ENCODE data around the gene SLC25A6.
"Not testable (repeated sequence)": the region's sequence is repeated elsewhere in the genome, so short reads cannot be mapped to it uniquely, and the experiment has no call there.

Gene SLC25A6

GRCh38 chrX:1412551-1413161, 20.7 kb upstream of the SLC25A6 start:
- DNase-seq: no peak

DNA sequence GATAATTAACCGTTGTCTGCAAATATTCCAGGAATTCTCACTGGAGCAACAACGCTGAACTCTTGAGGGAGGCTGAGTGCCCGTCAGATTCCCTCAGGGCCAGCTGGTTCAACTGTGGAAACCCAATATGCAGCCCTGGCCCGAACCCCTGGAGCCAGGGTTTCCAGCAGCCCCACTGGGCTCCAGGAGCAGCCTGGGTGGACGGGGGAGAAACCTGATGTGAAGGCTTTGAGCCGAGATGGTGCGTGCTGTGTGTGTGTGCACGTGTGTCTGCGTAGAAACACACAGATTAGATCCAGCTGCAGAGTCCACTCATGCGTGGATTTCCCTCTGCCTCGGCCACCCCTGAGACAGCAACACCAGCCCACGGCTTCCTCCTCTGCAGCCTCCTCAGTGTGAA, 19.4 kb upstream of the SLC25A6 start:
- no peak for DNase-seq

- no peak for DNase-seq
Observed at GRCh38 chrX:1407035-1407434, 15.1 kb upstream of the SLC25A6 start.

DNA sequence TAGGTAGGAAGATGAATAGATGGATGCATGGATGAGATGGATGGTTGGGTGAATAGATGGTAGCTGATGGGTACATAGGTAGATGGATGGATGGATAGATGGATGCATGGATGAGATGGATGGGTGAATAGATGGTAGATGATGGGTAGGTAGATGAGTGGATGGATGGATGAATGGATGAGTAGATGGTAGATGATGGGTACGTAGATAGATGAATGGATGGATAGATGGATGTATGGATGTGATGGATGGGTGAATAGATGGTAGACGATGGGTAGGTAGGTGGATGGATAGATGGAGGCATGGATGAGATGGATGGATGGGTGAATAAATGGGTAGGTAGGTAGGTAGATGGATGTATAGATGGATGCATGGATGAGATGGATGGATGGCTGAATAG, 13.9 kb upstream of the SLC25A6 start:
- DNase-seq: not testable (repeated sequence)

- not testable (repeated sequence) for DNase-seq
Observed at GRCh38 chrX:1403867-1404266, 12.0 kb upstream of the SLC25A6 start.

GRCh38 chrX:1403228-1403627, 11.3 kb upstream of the SLC25A6 start:
- DNase-seq: no peak

GRCh38 chrX:1401611-1402430, 9.9 kb upstream of the SLC25A6 start:
- no peak for DNase-seq

DNA sequence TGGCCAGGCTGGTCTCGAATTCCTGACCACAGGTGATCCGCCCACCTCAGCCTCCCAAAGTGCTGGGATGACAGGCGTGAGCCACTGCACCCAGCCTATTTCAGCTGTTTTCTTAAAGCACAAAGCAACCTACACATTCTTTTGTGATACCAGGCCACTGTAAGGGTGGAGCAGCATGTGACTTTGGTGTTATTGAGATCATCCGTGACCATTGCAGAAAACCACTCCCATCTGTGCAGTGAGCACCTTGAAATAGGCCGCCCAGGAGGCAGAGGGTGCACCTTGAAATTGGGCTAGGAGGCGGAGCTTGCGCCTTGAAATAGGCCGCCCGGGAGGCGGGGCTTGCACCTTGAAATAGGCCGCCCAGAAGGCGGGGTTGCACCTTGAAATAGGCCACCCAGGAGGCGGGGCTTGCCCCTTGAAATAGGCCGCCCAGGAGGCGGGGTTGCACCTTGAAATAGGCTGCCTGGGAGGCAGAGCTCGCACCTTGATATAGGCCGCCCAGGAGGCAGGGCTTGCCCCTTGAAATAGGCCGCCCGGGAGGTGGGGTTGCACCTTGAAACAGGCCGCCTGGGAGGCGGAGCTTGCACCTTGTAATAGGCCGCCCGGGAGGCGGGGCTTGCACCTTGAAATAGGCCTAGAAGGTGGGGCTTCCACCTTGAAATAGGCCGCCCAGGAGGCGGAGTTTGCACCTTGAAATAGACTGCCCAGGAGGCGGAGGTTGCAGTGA, 9.0 kb upstream of the SLC25A6 start:
- DNase-seq: no peak

DNA sequence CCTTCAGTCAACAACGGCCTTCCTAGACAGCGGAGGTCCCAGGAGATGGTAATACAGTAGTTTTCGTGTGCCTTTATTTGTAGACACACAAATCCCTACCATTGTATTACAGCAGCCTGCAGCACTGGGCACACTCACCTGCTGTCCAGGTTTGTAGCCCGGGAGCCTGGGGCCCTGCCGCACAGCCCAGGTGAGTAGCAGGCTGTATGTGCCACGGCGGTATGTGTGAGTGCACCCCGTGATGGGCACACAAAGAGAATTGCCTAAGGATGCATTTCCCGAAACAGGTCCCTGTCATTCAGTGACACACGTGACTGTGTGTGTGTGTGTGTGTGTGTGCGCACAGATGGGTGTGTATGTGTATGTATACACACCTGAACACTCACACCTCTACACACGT, 8.1 kb upstream of the SLC25A6 start:
- DNase-seq: no peak

DNA sequence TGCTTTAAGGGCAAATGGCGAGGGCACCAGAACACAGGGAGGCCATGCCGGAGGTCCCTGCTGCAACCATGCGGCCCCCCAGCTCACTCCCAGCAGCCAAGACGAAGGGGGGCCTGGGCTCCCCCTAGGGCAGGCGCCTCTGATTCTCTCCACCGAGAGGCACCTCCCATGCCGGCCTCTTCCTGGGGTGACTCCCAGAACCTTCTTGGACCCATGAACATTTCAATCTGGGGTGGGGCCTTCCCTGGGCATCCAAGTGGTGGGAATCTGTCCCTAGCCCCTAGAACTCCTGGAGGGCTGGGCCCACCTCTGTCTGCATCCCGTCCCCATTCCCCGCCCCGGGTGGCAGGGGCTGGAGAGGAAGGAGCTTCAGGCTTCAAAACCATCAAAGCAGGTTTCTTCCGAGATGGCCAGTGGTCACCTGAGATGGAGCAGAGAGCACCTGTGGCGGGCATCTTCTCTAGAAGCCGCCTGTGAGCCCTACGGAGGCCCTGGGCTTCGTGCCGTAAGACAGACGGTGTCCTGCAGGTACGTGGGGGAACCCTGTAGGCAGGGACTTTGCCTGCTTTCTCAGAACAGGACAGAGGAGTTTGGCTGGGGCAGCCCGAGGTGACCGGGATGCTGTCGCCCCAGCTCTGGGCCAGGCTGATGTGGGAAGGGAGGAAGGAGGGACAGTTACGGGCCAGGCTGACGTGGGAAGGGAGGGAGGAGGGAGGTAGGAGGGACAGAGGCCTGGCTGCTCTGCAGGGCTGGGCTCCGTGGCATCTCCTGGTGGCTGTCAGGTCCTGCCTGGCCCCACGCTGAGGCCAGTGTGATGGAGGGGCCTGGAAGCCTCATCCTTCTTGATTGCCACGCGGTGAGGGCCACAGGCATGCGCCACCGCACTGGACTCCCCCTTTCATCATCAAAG, 6.8 kb upstream of the SLC25A6 start:
- no peak for DNase-seq

- no peak for DNase-seq
Observed at GRCh38 chrX:1397441-1398270, 5.7 kb upstream of the SLC25A6 start.

- DNase-seq: no peak
Observed at GRCh38 chrX:1397001-1397400, 5.1 kb upstream of the SLC25A6 start.

DNA sequence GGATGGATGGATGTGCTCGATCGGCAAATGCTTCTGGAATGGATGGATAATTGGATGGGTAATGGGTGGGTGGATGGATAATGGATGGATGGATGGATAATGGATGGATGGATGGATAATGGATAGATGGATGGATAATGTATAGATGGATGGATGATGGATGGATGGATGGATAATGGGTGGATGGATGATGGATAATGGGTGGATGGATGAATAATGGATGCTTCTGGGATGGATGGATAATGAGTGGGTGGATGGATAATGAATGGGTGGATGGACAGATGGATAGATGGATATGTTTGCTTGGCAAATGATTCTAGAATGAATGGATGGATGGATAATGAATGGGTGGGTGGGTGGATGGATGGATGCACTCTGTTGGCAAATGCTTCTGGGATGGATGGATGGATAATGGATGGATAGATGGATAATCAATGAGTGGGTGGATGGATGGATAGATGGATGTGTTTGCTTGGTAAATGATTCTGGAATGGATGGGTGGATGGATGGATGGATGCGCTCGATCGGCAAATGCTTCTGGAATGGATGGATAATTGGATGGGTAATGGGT, 3.8 kb upstream of the SLC25A6 start:
- no peak for DNase-seq

DNA sequence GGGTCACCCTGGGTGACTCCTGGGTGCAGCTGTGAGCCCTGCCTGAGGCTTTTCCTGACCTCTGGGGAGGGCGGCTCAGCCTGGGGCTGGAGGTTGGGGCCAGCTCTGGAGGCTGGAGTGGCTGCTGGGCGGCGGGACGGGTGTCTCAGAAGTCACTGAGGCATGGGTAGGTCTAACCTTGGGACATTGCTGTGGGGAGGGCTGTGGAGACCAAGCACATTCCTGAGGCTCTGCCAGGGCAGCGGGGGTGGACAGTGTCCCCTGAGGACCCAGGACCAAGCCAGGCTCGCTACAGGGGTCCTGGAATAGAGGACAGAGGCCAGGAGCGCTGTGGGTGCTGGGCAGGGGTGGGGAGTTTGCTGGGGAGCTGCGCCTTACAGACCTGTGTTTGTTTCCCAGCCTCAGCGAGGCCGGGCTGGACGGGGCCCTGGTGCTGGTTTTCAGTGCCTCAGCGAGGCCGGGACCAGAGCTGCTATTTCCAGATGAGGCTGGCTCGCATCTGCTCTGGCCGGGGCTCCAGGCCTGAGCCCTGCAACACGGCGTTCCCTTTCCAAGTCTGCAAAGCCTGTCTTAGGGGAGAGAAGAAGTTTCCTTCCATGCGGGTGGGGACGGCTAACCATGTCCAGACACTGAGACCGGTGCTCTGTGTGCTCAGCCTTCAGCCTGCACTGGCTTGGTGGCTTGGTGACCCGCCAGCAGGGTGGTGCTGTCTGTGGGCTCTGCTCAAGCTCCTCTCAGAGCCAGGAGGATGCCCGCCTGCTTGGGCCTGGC, 3.0 kb upstream of the SLC25A6 start:
- no peak for DNase-seq

DNA sequence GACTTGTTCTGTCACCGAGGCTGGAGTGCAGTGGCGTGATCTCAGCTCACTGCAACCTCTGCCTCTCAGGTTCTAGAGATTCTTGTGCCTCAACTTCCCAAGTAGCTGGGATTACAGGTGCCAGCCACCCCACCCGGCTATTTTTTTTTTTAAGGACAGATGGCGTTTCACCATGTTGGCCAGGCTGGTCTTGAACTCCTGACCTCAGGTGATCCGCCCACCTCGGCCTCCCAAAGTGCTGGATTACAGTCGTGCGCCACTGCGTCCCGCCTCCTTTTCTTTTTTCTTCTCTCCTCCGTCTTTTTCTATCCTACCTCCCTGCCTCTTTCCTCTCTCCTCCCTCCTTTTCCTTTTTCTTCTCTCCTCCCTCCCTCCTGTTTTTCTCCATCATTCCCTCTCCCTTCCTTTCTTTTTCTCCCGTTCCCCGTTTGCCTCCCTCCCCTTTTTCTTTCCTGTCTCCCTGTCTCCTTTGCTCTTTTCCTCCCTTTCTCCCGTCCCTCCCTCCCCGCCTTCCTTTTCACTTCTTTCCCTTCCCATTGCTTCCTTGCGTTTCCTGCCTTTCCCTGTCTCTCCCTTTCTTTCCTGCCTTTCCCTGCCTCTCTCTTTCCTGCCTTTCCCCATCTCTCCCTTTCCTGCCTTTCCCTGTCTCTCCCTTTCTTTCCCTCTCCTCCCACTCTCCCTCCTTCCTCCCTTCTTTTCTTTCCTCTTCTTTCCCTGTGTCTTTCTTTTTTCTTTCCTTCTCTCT, 2.1 kb upstream of the SLC25A6 start:
- DNase-seq: no peak

- DNase-seq: no peak
Observed at GRCh38 chrX:1392376-1393068, 609 bp upstream of the SLC25A6 start.

- no peak for DNase-seq
Observed at GRCh38 chrX:1391370-1391706, 575 bp downstream of the SLC25A6 start.

- no peak for DNase-seq
Observed at GRCh38 chrX:1390621-1391369, 1.1 kb downstream of the SLC25A6 start.

DNA sequence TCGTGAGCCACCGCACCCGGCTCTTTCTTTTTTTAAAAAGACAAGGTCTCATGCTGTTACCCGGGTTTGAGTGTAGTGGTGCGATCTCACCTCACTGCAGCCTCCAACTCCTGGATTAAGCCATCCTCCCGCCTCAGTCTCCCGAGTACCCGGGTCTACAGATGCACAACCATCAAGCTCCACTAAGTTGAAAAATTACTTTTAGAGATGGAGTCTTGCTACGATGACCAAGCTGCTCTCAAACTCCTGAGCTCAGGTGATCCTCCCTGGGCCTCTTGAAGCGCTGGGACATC, 2.0 kb downstream of the SLC25A6 start:
- no peak for DNase-seq

Measured in NCI-H1417 treated with DMSO at 0.1 percent for 48 hours (cell line).